ENCODE results near the gene PTH. TPM values are rescaled to one million over a fixed set of nuclear protein-coding genes. Genes with fewer than 3 reads are reported as not detected.
A peak's percentile ranks its signal among the peaks of the same experiment; 100 is the strongest.

The PTH gene
- polyA plus RNA-seq, 1 experiment = not detected

DNA sequence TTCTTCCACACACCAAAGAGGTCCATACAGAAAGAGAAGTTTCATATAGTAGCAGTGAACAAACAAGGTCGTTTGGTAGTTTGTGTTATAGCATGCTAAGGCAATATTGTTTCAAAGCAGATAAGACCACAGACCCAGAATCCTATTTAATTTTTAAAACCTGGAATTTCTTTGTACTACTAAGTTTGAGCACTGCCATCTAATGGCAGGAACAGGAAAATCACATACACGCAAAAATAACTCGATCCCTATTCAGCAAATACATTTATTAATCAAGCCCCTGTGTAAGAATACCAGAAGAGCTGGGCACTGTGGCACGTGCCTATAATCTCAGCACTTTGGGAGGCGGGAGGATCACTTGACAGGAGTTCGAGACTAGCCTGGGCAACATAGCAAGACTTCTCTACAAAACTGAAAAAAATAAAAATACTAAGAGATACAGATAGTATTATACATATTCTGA lies 29.9 kb downstream of the PTH start:
- Histone ChIP-seq H3K27me3 (ENCODE audit: control insufficient read depth, insufficient read depth, low read length) (peaks cover 17% of the 10 kb centered on the region), H3K4me3 (ENCODE audit: low read depth, low read length) (no peak overlapping the region), H3K9me3 (ENCODE audit: control insufficient read depth, insufficient read depth, low read length) (no peaks in the 10 kb centered on the region; the same call in 1 of the 2 replicates), H3K27ac (ENCODE audit: low read depth, low read length) (no peak overlapping the region)
- DNase-seq (ENCODE audit: low read depth, low spot score) = no peak
- ChIA-PET CTCF (interaction anchor here (0.6 to 3.0 kb wide), 15 partner anchors 8 to 502 kb away, joined by 3 to 17 read pairs (median 6); no protein-coding TSS in a partner anchor), POLR2A (no interaction called here)
- TF ChIP-seq, protein P1, sequence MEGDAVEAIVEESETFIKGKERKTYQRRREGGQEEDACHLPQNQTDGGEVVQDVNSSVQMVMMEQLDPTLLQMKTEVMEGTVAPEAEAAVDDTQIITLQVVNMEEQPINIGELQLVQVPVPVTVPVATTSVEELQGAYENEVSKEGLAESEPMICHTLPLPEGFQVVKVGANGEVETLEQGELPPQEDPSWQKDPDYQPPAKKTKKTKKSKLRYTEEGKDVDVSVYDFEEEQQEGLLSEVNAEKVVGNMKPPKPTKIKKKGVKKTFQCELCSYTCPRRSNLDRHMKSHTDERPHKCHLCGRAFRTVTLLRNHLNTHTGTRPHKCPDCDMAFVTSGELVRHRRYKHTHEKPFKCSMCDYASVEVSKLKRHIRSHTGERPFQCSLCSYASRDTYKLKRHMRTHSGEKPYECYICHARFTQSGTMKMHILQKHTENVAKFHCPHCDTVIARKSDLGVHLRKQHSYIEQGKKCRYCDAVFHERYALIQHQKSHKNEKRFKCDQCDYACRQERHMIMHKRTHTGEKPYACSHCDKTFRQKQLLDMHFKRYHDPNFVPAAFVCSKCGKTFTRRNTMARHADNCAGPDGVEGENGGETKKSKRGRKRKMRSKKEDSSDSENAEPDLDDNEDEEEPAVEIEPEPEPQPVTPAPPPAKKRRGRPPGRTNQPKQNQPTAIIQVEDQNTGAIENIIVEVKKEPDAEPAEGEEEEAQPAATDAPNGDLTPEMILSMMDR (IDR thresholded peaks at IDR 0.05; ENCODE audit: low read depth, low read length) = peak; percentile 66

- TF ChIP-seq, protein P1 (IDR thresholded peaks at IDR 0.05; ENCODE audit: low read depth, low read length) = no peak
- Histone ChIP-seq H3K27ac (ENCODE audit: low read depth, low read length) (peak overlapping the region; percentile 33), H3K4me3 (ENCODE audit: low read depth, low read length) (peak overlapping the region; percentile 86), H3K27me3 (ENCODE audit: control insufficient read depth, insufficient read depth, low read length) (peaks cover 6% of the 10 kb centered on the region), H3K9me3 (ENCODE audit: control insufficient read depth, insufficient read depth, low read length) (no peaks in the 10 kb centered on the region; the same call in 1 of the 2 replicates)
- ChIA-PET CTCF (interaction anchor here (0.6 to 3.0 kb wide), 9 partner anchors 24 to 1058 kb away, joined by 3 to 13 read pairs (median 5); no protein-coding TSS in a partner anchor), POLR2A (interaction anchor here (1.1 to 1.4 kb wide), 3 partner anchors 23 to 247 kb away, joined by 4 to 8 read pairs (median 7); no protein-coding TSS in a partner anchor)
- no peak for DNase-seq (ENCODE audit: low read depth, low spot score)
Measured at GRCh38 chr11:13463779-13464290, 32.0 kb downstream of the PTH start.

DNA sequence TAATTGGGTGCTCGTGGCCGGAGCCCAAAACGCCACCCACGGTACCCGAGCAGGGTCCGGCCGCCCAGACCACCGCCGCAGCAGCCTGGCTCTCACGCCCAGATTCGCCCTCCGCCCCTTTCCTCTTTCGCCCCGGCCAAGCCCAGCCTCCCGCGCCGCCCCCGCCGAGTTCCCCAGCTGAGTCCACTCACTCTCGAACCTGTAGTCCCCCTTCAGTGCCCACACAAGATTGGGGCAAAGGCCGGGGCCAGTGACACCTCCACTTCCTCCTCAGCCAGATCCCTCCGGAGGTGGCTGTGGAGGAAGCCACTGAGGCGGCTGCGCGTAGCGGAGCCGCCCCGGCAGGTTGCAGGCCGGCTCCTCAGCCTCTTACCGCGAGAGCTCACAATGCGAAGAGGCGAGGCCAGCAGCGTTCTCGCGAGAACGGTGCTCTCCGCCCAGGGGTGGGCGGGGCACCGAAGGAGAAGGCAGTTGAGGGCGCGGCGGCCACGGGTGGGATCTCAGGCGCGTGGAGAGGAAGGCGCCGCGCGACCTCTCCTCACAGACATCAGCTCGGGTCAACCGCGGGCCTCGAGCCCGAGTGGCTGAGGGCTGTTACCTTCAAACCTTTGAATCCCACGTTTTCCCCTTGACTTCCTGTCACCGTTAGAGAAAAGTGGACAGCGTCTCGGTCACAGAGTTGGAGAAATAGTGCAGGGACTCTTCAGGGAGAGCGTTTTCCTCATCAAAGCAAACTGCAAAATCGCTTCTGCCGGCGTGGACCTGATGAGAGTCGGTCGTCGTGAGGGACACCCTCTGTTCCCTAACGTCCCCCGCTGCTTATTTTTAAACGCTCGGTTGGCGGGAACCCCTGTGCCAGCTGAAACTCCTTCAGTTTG lies 32.7 kb downstream of the PTH start, which contains the start of gene BTBD10:
TSS of gene BTBD10 (minus strand) at position 322 of the 878 bp plus-strand sequence. CDS start 18,098 bp downstream, outside the sequence.
- ChIA-PET POLR2A (interaction anchor here (1.1 to 1.4 kb wide), 3 partner anchors 23 to 247 kb away, joined by 4 to 8 read pairs (median 7); no protein-coding TSS in a partner anchor), CTCF (interaction anchor here (0.8 to 1.4 kb wide), 7 partner anchors 13 to 499 kb away, joined by 3 to 6 read pairs (median 4); no protein-coding TSS in a partner anchor)
- peak within 1 kb of the TSS; percentile 72 for H3K27ac ChIP-seq (ENCODE audit: low read depth, low read length)
- H3K9me3 ChIP-seq (ENCODE audit: control insufficient read depth, insufficient read depth, low read length) = no peaks in the 10 kb centered on the region; the same call in 1 of the 2 replicates
- H3K4me3 ChIP-seq (ENCODE audit: low read depth, low read length) = peak within 1 kb of the TSS; percentile 86
- peak; percentile 88 for DNase-seq (ENCODE audit: low read depth, low spot score)
- TF ChIP-seq, protein P1 (IDR thresholded peaks at IDR 0.05; ENCODE audit: low read depth, low read length) = no peak
- H3K27me3 ChIP-seq (ENCODE audit: control insufficient read depth, insufficient read depth, low read length) = peaks cover 6% of the 10 kb centered on the region

DNA sequence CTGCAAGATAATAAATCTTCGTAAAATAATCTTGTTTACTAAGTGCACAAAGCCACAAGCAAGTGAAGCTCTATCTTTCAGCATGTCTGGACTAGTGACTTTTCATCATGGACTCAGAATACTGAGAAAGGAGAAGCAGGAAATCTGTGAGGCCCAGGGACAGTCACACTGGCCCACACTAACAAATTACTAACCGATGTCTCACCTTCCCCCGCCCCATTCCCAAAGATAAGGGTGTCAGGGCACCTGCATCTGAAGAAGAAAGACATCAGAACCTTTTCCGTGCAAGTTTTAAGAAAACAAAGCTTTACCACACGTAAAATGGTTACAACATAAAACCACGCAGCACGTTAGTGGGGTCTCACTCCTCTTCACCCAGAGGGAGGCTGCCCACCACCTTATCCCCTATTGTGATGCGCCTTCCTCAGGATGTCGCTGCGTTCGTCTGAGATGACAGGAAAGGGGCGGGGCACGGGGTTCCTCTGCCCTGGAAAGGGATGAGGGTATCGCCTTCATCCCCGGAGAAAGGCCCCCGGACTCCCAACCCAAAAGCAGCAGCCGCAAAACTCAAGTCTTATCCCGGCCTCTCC lies 33.4 kb downstream of the PTH start:
- TF ChIP-seq, protein P1 (IDR thresholded peaks at IDR 0.05; ENCODE audit: low read depth, low read length) = no peak
- CTCF ChIA-PET = interaction anchor here (0.8 to 1.2 kb wide), 4 partner anchors 12 to 499 kb away, joined by 4 to 6 read pairs (median 4); no protein-coding TSS in a partner anchor
- Histone ChIP-seq H3K27me3 (ENCODE audit: control insufficient read depth, insufficient read depth, low read length) (no peaks in the 10 kb centered on the region), H3K9me3 (ENCODE audit: control insufficient read depth, insufficient read depth, low read length) (no peaks in the 10 kb centered on the region; the same call in 1 of the 2 replicates), H3K27ac (ENCODE audit: low read depth, low read length) (peak overlapping the region; percentile 72), H3K4me3 (ENCODE audit: low read depth, low read length) (peak overlapping the region; percentile 86)
- POLR2A ChIA-PET = interaction anchor here (1.1 to 1.4 kb wide), 3 partner anchors 22 to 246 kb away, joined by 4 to 8 read pairs (median 7); no protein-coding TSS in a partner anchor
- DNase-seq (ENCODE audit: low read depth, low spot score) = no peak
